NCI-H345 treated with DMSO at 0.1 percent for 48 hours (cell line): ENCODE results near the gene LZTS2.
A peak's percentile ranks its signal among the peaks of the same experiment; 100 is the strongest.

Experiments used
- DNase-seq: peaks from one replicate; lab custom pipeline; 2025; ENCODE audit not compliant: unreplicated experiment; lab: John Stamatoyannopoulos, UW

LZTS2 gene

GRCh38 chr10:101013365-101013825 lies 13.8 kb downstream of the LZTS2 start:
- DNase-seq, result no peak

- peak; percentile 15 for DNase-seq
Measured at GRCh38 chr10:101014230-101014884, 14.7 kb downstream of the LZTS2 start.

GRCh38 chr10:101014966-101015581 lies 15.5 kb downstream of the LZTS2 start:
- DNase-seq, result no peak

GRCh38 chr10:101015582-101015973 lies 16.0 kb downstream of the LZTS2 start:
- no peak for DNase-seq

- no peak for DNase-seq
Measured at GRCh38 chr10:101016814-101017213, 17.2 kb downstream of the LZTS2 start.

GRCh38 chr10:101018118-101018599 lies 18.6 kb downstream of the LZTS2 start:
- no peak for DNase-seq

- no peak for DNase-seq
Measured at GRCh38 chr10:101018600-101019439, 19.2 kb downstream of the LZTS2 start.

- no peak for DNase-seq
Measured at GRCh38 chr10:101019440-101019703, 19.8 kb downstream of the LZTS2 start.

GRCh38 chr10:101020427-101021075 lies 20.9 kb downstream of the LZTS2 start:
- DNase-seq, result no peak

GRCh38 chr10:101021239-101021638 lies 21.6 kb downstream of the LZTS2 start:
- no peak for DNase-seq

- no peak for DNase-seq
Measured at GRCh38 chr10:101021692-101022251, 22.2 kb downstream of the LZTS2 start.

GRCh38 chr10:101022967-101023705 lies 23.5 kb downstream of the LZTS2 start:
- DNase-seq, result no peak

GRCh38 chr10:101027106-101027720 lies 27.6 kb downstream of the LZTS2 start:
- DNase-seq, result no peak

- DNase-seq, result no peak
Measured at GRCh38 chr10:101028446-101029337, 29.1 kb downstream of the LZTS2 start.

GRCh38 chr10:101029520-101030295 lies 30.1 kb downstream of the LZTS2 start:
- DNase-seq, result no peak

- no peak for DNase-seq
Measured at GRCh38 chr10:101030496-101031127, 31.0 kb downstream of the LZTS2 start.

- DNase-seq, result peak; percentile 56
Measured at GRCh38 chr10:101031128-101031795, 31.7 kb downstream of the LZTS2 start, which contains the start of the genes PDZD7 and SFXN3. Gene PDZD7, minus strand, starts transcription at chr10:101031129. Its CDS starts 910 bp downstream, at chr10:101030219. Gene SFXN3, plus strand, starts transcription at chr10:101031234. Its CDS starts 3,461 bp downstream, at chr10:101034695.
